GM18526 (cell line): ENCODE measurements around the gene TM2D3.

Experiments used
- POLR2A ChIP-seq: IDR thresholded peaks from 3 replicates; pipeline ENCODE4 v1.6.1; 2011; ENCODE audit not compliant: insufficient read length; ENCODE audit errors: extremely low read depth

Gene TM2D3, protein sequence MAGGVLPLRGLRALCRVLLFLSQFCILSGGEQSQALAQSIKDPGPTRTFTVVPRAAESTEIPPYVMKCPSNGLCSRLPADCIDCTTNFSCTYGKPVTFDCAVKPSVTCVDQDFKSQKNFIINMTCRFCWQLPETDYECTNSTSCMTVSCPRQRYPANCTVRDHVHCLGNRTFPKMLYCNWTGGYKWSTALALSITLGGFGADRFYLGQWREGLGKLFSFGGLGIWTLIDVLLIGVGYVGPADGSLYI

GRCh38 chr15:101652098-101652785 is at the start of gene TM2D3:
Gene TM2D3 (minus strand): TSS chr15:101652381. CDS start chr15:101652361, 20 bp downstream.
- peak; percentile 89 for TF ChIP-seq POLR2A

- TF ChIP-seq POLR2A: no peak
Measured at GRCh38 chr15:101698314-101698713, 46.1 kb upstream of the TM2D3 start.

DNA sequence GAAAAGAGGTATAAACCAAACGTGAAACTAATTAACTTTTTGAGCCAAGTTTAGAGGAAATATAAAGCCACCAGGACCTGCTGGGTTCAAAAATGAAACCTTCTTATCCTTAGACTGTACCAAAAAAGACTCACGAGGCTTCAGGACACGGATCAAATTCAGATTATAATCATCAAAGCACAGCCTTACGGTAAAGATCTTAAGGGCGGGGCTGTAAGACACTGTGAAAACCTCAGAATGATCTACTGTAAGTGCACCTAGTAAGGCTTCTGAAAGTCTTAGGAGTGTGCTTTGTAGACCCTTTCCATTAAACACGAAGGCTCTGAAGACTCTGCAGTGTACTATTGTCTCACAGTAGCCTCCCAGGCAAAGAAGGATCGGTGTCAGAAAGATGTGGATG is 45.3 kb upstream of the TM2D3 start:
- no peak for TF ChIP-seq POLR2A

GRCh38 chr15:101696829-101697228 is 44.6 kb upstream of the TM2D3 start:
- no peak for TF ChIP-seq POLR2A

DNA sequence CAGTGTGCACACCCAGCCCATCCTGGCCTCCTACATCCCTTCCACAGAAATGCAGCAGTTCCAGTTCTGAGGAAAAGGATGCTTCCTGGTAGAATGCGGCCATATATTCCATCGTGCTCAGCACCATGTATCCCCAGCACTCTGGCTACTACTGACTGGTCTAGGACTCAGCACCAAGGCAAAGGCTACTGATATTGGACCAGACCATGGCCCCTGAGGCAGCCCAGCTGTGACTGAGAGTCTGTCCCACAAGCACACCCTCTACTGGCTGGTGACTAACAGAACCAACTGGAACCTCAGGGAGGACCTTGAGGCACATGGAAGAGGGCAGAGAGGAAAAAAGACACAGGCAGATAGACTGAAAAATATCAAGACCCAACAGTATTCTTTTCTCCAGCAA is 42.1 kb upstream of the TM2D3 start:
- TF ChIP-seq POLR2A: no peak

- TF ChIP-seq POLR2A: no peak
Measured at GRCh38 chr15:101692801-101693598, 40.8 kb upstream of the TM2D3 start.

DNA sequence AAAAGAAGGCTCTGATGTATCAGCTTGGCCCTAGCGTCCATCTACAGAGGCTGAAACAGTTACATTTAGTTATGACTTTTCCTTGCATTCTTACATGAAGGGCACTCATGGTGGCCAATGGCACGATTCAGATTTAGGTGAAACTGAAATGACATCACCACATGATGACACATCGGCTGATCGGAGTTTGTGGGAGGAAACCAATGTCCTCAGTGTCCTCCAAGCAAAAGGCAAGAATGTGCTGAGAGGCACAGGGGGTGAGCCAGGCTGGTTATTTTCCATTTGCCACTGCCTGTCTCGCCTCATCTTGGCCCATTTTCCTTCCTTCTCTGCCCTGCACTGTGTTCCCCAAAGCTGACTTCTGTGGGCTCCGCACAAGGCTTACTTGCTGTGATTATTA is 37.7 kb upstream of the TM2D3 start:
- no peak for TF ChIP-seq POLR2A

DNA sequence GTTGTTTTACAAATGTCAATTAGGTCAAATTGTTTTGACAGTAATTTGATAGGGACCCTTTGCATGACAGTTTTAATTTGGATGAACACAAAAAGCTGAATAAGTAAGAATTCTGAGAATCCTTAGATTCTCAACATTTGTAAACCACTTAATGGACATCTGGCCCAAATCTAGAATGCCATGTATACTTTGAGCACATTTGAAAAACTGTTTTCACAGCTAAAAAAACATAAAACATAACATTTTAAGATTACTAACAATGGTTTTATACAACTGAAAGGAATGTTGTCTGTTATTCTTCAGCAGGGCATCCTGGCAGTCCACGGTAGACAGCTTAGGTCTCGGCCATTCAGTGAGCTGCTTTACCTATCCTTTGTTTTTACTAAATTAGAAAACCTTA is 34.5 kb upstream of the TM2D3 start:
- no peak for TF ChIP-seq POLR2A

DNA sequence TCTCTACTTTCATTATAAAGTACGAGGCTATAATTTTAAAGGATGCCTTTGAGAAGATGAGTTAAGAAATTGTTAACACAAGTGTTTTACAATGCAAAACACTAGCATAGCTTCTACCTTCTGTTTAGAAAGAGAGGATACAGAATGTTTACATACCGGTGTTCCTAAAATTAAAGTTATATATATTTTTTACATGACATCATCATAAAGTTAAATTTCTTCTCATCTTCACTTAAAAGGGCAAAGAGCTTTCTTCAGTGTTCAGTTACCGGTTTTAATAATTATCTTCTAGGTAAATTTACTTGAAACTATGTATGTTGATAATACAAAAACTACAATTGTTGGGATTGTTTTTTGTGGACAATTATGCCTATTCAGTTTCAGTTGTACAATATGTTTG is 32.7 kb upstream of the TM2D3 start:
- no peak for TF ChIP-seq POLR2A

DNA sequence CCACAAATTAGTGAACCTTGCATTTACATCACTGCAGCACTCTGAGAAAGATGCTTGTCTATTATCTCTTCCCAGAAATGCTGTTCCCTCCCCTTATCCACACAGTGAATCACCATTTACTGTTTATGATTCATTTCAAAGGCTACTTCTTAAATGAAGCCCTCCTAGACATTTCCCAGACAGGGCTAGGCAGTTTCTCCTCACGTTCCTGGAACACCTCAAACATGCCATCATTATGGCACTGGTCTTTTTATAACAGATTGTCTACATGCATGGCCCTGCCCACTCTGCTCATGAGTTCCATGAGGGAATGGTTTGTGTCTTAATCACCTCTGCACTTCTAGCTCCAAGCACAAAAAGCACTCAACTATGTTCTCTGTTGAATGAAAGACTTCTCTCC is 32.2 kb upstream of the TM2D3 start:
- no peak for TF ChIP-seq POLR2A

- TF ChIP-seq POLR2A: no peak
Measured at GRCh38 chr15:101679806-101680205, 27.6 kb upstream of the TM2D3 start.

GRCh38 chr15:101676921-101677329 is 24.7 kb upstream of the TM2D3 start:
- no peak for TF ChIP-seq POLR2A

DNA sequence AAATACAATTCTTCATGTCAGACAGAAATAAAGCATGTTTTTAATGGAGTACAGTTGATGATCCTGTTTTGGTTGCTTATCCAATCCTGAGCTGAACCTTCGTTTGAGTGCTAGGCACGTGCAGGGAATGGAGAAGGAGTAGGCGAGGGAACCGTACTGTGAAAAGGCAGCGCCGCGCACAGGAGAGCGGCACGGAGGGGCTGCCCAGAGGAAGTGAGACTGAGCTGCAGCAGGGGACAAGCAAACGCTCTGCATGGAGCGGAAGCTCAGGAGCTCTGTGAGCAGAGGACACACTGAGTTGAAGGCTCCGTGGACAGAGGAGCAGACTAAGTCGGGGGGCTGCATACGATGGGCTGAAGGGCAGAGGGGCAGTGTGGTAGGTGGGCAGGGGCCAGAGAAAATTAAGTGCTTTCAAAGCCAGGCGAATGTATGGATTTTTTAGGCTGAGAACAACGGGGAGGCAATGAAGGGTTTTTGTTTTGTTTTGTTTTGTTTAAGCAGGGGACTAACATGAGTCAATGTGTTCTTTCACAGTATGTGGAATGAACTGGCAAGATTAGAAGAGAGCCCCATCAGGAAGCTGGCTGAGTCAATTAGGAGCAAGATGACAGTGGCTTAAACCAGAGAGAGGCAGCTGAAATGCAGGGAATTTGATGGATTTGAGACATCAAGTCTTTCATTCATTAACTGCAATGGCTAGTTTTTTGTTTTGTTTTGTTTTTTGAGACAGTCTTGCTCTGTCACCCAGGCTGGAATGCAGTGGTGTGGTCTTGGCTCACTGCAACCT is 23.8 kb upstream of the TM2D3 start:
- no peak for TF ChIP-seq POLR2A

- TF ChIP-seq POLR2A: no peak
Measured at GRCh38 chr15:101675015-101675414, 22.8 kb upstream of the TM2D3 start.

DNA sequence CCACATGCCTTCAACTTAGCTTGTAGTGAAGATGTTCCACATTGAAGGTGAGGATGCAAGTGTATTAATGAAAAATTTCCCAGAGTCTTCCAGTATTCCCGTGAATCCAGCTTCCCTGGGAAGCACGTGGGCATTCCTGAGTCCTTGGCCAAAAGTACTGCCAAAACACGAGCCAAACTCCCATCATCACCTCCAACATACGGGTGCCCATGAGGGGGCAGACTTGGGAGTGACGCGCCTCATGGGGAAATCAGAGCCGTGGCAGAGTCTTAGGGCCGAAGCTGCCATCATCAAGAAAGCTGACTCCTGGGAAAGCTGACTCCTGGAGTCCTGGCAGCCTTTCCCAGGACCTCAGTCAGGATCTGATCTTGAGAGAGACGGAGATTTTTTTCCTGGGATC is 20.1 kb upstream of the TM2D3 start:
- no peak for TF ChIP-seq POLR2A
